ENCODE data around the gene GMDS.

Gene GMDS

DNA sequence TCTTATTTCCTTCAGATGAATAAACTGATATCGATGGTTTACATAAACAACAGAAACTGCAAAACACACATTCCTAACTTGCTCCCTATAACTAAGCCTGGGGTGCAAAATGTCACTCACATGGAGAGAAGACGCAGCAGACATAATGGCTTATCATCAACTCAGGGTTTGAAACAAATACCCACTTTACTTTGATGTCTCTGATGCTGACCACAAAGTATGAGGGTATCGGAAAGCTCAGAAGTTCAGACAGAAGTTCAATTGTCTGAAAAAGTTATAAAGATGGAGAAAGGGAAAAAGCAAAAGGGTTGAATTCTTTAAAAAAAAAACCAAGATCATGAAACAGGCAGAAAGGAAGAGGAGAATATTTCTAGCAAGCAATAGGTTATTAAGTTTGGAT is 533.0 kb downstream of the GMDS start:
- Histone ChIP-seq H3K9ac (ENCODE audit: low read depth, low read length) (no peak overlapping the region), H3K9me3 (ENCODE audit: insufficient read depth, low read depth, low read length) (no peaks in the 10 kb centered on the region), H3K4me3 (ENCODE audit: low read length) (no peak overlapping the region), H3K36me3 (ENCODE audit: insufficient read depth, low read depth, low read length) (no peaks in the 10 kb centered on the region), H3K27me3 (ENCODE audit: insufficient read depth, low read length) (no peaks in the 10 kb centered on the region), H3K4me1 (ENCODE audit: insufficient read depth, low read length) (no peaks in the 10 kb centered on the region), H3K27ac (ENCODE audit: low read length) (no peak overlapping the region)

DNA sequence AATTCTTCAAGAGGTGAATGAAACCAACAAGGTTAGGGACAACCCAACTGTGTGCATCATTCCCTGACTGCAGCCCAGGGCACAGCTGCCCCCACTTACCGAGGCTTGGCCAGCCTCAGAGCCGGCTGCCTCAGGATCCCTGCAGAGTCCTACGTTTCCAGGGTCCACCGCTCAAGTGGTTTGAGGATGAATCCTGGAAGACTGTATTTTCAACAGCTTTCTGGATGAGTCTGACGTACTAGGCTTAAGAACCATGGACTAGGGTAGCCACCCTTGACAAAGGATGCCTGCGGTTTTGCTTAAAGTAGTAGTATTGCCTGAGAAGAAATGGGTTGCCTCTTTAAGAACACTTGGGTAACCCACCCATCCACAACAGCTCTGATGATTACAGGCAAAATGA is 534.3 kb downstream of the GMDS start:
- Histone ChIP-seq H3K9ac (ENCODE audit: low read depth, low read length) (no peak overlapping the region), H3K4me1 (ENCODE audit: insufficient read depth, low read length) (no peaks in the 10 kb centered on the region), H3K27ac (ENCODE audit: low read length) (no peak overlapping the region), H3K27me3 (ENCODE audit: insufficient read depth, low read length) (no peaks in the 10 kb centered on the region), H3K9me3 (ENCODE audit: insufficient read depth, low read depth, low read length) (no peaks in the 10 kb centered on the region), H3K36me3 (ENCODE audit: insufficient read depth, low read depth, low read length) (no peaks in the 10 kb centered on the region), H3K4me3 (ENCODE audit: low read length) (no peak overlapping the region)

DNA sequence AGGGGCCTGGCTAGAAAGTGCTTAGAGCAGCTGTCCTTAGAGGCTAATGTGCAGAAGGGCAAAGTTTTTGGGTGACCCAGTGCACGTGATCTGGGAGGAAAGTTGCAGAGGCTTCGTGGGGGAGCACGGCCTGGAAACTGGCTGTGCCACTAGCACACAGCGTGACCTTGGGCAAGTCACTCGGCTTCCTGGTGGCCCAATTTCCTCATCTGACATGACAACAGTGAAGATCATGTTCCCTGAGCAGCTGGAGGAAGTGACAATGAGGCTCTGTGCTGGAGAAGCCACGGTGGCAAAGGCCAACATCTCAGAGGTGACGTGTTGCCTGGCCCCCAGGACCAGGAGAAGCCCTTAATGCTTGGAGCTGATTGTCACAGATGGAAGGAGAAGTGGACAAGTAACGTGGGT is 536.2 kb downstream of the GMDS start:
- Histone ChIP-seq H3K36me3 (ENCODE audit: insufficient read depth, low read depth, low read length) (no peaks in the 10 kb centered on the region), H3K9me3 (ENCODE audit: insufficient read depth, low read depth, low read length) (no peaks in the 10 kb centered on the region), H3K4me1 (ENCODE audit: insufficient read depth, low read length) (no peaks in the 10 kb centered on the region), H3K27me3 (ENCODE audit: insufficient read depth, low read length) (no peaks in the 10 kb centered on the region), H3K27ac (ENCODE audit: low read length) (no peak overlapping the region), H3K9ac (ENCODE audit: low read depth, low read length) (no peak overlapping the region), H3K4me3 (ENCODE audit: low read length) (no peak overlapping the region)

DNA sequence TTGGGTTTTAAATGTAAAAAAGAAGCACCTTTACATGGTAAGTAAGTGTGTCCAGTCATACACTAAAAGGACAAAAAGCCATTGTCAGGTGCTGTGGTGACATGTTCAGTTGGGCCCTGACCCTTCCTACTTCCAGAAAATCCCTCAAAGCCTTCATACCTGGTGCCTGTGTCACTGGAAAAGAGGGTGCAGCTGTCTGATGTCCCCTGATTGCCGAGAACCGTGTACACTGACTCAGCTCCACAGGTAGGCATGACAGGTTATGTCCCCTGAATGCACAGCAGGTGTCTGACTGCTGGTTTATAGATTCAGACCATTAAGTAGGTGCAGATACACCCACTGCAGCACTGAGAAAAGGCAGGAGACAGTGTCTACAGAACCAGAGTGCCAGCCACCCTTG is 536.6 kb downstream of the GMDS start:
- Histone ChIP-seq H3K9me3 (ENCODE audit: insufficient read depth, low read depth, low read length) (no peaks in the 10 kb centered on the region), H3K4me3 (ENCODE audit: low read length) (no peak overlapping the region), H3K27ac (ENCODE audit: low read length) (no peak overlapping the region), H3K27me3 (ENCODE audit: insufficient read depth, low read length) (no peaks in the 10 kb centered on the region), H3K4me1 (ENCODE audit: insufficient read depth, low read length) (no peaks in the 10 kb centered on the region), H3K36me3 (ENCODE audit: insufficient read depth, low read depth, low read length) (no peaks in the 10 kb centered on the region), H3K9ac (ENCODE audit: low read depth, low read length) (no peak overlapping the region)

DNA sequence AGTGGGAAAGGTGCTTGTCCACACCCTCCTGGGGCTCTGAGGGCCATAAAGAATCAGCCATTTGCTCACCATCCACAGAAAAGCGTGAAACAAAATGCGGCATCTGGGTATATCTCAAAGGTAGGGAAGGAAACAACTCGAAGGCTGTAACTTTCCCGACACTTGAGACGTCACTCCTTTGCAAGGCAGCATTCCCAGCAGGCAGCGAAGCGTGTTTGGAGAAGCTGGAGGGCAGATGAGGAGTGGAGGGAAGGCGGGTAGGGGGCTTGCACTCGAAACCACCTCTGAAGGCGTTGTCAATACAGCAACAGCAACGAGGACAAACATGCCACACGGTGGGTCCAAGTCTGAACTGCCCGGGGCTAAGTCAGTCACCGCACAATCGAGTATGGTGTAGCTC is 537.3 kb downstream of the GMDS start:
- Histone ChIP-seq H3K27me3 (ENCODE audit: insufficient read depth, low read length) (no peaks in the 10 kb centered on the region), H3K9me3 (ENCODE audit: insufficient read depth, low read depth, low read length) (no peaks in the 10 kb centered on the region), H3K4me3 (ENCODE audit: low read length) (no peak overlapping the region), H3K9ac (ENCODE audit: low read depth, low read length) (no peak overlapping the region), H3K27ac (ENCODE audit: low read length) (no peak overlapping the region), H3K4me1 (ENCODE audit: insufficient read depth, low read length) (no peaks in the 10 kb centered on the region), H3K36me3 (ENCODE audit: insufficient read depth, low read depth, low read length) (no peaks in the 10 kb centered on the region)

DNA sequence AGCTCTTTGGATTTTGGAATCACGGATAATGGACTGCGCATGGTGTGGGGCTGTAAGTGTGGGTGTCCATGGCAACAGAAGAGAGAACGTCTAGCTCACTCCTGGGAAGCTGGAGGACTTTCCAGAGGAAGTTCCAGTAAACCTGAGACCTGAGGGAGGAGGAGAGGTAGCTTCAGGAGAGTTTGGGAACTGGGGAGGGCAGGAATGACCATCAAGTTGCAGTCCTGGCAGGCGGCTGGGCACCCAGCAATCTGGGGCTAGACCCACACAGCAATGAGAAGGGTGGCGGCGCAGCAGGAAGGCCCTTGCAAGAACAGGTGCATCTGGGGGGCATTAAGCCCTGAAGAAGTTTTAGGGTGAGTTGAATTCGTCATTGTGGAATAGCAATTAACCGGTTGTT is 539.8 kb downstream of the GMDS start:
- Histone ChIP-seq H3K9ac (ENCODE audit: low read depth, low read length) (no peak overlapping the region), H3K36me3 (ENCODE audit: insufficient read depth, low read depth, low read length) (no peaks in the 10 kb centered on the region), H3K4me1 (ENCODE audit: insufficient read depth, low read length) (no peaks in the 10 kb centered on the region), H3K9me3 (ENCODE audit: insufficient read depth, low read depth, low read length) (no peaks in the 10 kb centered on the region), H3K4me3 (ENCODE audit: low read length) (no peak overlapping the region), H3K27me3 (ENCODE audit: insufficient read depth, low read length) (no peaks in the 10 kb centered on the region), H3K27ac (ENCODE audit: low read length) (no peak overlapping the region)

DNA sequence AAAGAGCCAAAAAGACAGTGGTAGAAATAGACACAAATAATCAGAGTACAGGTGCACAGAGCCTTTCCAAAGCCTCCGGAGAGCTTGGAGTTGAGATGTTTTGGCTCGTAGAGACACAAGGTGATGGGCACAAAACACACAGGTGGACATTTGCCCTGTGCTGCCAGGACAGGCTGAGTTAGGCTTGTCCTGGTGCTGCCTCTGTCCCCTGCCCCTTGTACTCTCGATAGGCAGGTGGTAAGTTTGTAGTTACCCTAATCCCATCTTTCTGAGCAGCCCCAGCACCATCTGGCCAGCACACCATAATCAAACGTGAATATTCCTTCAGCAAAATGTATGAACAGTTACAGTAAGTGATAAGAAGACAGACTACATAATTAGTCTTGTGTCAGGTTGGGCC is 540.2 kb downstream of the GMDS start:
- no peak overlapping the region for H3K27ac ChIP-seq (ENCODE audit: low read length)
- no peaks in the 10 kb centered on the region for H3K4me1 ChIP-seq (ENCODE audit: insufficient read depth, low read length)
- no peaks in the 10 kb centered on the region for H3K36me3 ChIP-seq (ENCODE audit: insufficient read depth, low read depth, low read length)
- H3K4me3 ChIP-seq (ENCODE audit: low read length), result no peak overlapping the region
- no peaks in the 10 kb centered on the region for H3K9me3 ChIP-seq (ENCODE audit: insufficient read depth, low read depth, low read length)
- H3K27me3 ChIP-seq (ENCODE audit: insufficient read depth, low read length), result no peaks in the 10 kb centered on the region
- H3K9ac ChIP-seq (ENCODE audit: low read depth, low read length), result no peak overlapping the region

DNA sequence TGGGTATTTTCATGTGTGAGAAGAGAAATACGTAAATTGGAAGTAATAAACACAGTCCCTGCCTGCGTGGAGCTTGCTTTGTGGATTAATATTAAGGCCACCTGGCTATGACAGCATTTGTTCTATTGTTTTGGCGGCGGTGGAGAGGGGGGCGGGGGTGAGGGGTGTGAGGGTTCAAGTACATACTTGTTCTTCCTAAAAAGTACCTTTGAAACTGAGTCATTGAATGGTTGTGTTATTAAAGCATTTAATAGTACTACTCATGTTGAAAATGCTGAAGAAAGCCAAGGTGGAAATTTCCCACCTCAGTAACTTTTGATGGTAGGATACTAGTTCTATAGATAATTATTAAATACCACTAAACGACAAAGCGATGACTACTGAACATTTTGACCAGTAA is 540.7 kb downstream of the GMDS start:
- Histone ChIP-seq H3K27me3 (ENCODE audit: insufficient read depth, low read length) (no peaks in the 10 kb centered on the region), H3K4me1 (ENCODE audit: insufficient read depth, low read length) (no peaks in the 10 kb centered on the region), H3K36me3 (ENCODE audit: insufficient read depth, low read depth, low read length) (no peaks in the 10 kb centered on the region), H3K9me3 (ENCODE audit: insufficient read depth, low read depth, low read length) (no peaks in the 10 kb centered on the region), H3K27ac (ENCODE audit: low read length) (no peak overlapping the region), H3K9ac (ENCODE audit: low read depth, low read length) (no peak overlapping the region), H3K4me3 (ENCODE audit: low read length) (no peak overlapping the region)

DNA sequence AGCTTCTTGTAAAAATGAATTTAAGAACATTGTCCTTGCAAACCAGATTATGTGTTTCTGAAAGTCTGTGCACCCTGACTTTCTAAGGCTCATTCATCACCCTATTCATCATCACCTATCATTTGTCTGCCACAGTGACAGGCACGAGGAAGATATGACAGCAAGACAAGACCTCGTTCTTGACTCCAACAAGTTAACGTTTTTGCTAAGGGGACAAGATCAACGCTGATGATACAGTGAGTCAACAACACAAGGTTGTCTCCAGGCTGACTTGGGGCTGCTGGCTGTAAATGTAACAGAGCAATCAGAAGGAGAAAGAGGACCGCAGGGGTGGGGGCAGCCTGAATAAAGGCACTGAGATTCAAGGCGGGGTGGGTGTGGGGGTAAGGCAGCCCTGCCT is 541.5 kb downstream of the GMDS start:
- no peak overlapping the region for H3K4me3 ChIP-seq (ENCODE audit: low read length)
- no peak overlapping the region for H3K27ac ChIP-seq (ENCODE audit: low read length)
- no peaks in the 10 kb centered on the region for H3K9me3 ChIP-seq (ENCODE audit: insufficient read depth, low read depth, low read length)
- no peak overlapping the region for H3K9ac ChIP-seq (ENCODE audit: low read depth, low read length)
- no peaks in the 10 kb centered on the region for H3K36me3 ChIP-seq (ENCODE audit: insufficient read depth, low read depth, low read length)
- H3K4me1 ChIP-seq (ENCODE audit: insufficient read depth, low read length), result no peaks in the 10 kb centered on the region
- H3K27me3 ChIP-seq (ENCODE audit: insufficient read depth, low read length), result no peaks in the 10 kb centered on the region

DNA sequence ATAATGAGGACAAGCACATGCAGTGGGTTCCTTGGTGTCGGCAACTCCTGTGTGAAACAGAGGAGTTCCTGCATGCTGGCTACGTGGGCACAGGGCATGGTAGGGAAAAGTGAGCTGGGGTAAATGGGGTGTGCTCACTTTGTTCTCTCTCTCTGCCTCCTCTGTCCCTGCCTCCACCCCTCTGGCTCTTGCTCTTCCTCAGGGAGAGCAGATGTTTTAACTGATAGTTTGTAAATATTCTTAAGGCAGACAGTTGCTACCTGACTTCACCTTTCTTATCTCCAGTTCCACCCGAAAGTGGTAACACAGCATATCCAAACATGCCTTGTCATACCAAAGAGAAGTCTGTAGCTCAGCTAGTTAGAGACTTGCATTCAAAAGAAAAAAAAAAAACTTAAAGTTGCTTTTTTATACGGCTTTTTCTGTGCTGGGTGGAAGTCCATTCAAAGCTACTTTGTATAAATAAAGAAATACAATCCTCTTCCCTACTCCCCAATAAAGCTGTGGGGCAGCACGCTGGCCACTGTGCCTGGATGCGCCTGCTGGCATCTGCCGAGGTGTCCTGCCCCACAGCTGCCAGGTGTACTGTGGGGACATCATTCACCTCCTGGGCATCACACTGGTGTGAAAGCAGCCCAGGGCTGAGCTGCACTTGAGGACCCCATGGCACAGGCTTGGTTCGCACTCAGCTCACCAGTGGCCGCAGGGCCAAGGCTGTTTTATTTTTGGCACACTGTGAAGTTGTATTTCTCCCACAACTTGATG is 542.1 kb downstream of the GMDS start:
- Histone ChIP-seq H3K27ac (ENCODE audit: low read length) (no peak overlapping the region), H3K27me3 (ENCODE audit: insufficient read depth, low read length) (no peaks in the 10 kb centered on the region), H3K9ac (ENCODE audit: low read depth, low read length) (no peak overlapping the region), H3K4me1 (ENCODE audit: insufficient read depth, low read length) (no peaks in the 10 kb centered on the region), H3K4me3 (ENCODE audit: low read length) (no peak overlapping the region), H3K9me3 (ENCODE audit: insufficient read depth, low read depth, low read length) (no peaks in the 10 kb centered on the region), H3K36me3 (ENCODE audit: insufficient read depth, low read depth, low read length) (no peaks in the 10 kb centered on the region)

DNA sequence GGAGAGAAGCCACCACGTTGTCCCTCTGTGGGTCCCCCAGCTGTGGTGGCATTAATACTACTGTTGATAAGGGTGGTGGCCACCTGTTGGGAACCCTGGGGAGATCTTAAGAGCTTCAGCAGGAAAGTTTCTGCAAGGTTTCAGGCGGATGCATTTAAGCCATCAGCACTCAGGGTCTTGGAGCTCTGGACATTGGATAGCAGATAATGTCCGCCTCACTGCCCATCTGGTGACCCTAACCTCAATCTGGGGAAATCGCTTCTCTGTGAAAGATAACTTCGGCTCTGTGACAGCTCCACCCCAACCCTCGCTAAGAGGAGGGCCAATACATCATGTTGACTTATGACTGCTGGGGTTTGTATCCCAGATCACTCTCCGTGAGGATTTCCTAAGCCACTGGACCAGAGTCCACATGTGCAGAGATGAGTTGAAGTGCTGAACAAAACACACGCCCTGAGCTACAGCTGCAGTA is 542.8 kb downstream of the GMDS start:
- Histone ChIP-seq H3K36me3 (ENCODE audit: insufficient read depth, low read depth, low read length) (no peaks in the 10 kb centered on the region), H3K4me3 (ENCODE audit: low read length) (no peak overlapping the region), H3K27ac (ENCODE audit: low read length) (no peak overlapping the region), H3K9me3 (ENCODE audit: insufficient read depth, low read depth, low read length) (no peaks in the 10 kb centered on the region), H3K9ac (ENCODE audit: low read depth, low read length) (no peak overlapping the region), H3K4me1 (ENCODE audit: insufficient read depth, low read length) (no peaks in the 10 kb centered on the region), H3K27me3 (ENCODE audit: insufficient read depth, low read length) (no peaks in the 10 kb centered on the region)

DNA sequence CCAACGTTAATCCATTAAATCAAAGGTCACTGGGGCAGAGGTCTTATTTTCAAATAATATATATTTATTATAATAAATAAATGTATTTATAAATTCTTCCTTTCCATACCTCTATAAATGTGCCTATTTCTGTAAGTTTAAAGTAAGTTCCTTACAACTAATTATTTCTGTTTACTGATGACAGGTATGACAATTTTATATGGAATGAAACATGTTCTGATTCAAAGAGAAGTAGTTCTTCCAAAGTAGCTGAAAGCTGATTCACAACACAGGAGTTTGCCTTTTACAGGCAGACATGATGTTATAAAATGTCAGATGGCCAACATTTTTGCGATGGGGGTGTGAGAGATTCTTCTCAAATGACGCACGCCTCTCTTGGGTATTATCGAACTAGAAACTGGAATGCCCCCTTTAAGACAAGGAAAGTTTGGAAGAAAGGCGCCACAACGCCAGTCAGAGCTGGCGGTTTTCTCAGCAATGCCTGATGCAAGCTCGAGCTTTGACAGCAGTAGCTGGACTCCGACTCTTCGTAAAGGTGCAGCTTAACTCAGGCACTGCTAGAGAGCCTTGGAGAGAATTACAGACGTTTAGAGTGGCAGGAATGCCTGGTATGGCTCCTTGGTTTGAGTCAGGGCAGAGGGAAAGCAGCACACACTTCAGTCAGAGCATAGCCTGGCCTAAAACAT is 543.6 kb downstream of the GMDS start:
- Histone ChIP-seq H3K27me3 (ENCODE audit: insufficient read depth, low read length) (no peaks in the 10 kb centered on the region), H3K4me3 (ENCODE audit: low read length) (no peak overlapping the region), H3K9ac (ENCODE audit: low read depth, low read length) (no peak overlapping the region), H3K27ac (ENCODE audit: low read length) (no peak overlapping the region), H3K4me1 (ENCODE audit: insufficient read depth, low read length) (no peaks in the 10 kb centered on the region), H3K36me3 (ENCODE audit: insufficient read depth, low read depth, low read length) (no peaks in the 10 kb centered on the region), H3K9me3 (ENCODE audit: insufficient read depth, low read depth, low read length) (no peaks in the 10 kb centered on the region)

Data from iPS-20b (cell line).